ENCODE measurements around the gene ZFYVE28. TPM values are rescaled to one million over a fixed set of nuclear protein-coding genes. Genes with fewer than 3 reads are reported as not detected.
"Not testable (repeated sequence)": the region's sequence is repeated elsewhere in the genome, so short reads cannot be mapped to it uniquely, and the experiment has no call there.

The ZFYVE28 gene
- total RNA-seq, 1 donor from 2014 or later = 3.3 TPM

DNA sequence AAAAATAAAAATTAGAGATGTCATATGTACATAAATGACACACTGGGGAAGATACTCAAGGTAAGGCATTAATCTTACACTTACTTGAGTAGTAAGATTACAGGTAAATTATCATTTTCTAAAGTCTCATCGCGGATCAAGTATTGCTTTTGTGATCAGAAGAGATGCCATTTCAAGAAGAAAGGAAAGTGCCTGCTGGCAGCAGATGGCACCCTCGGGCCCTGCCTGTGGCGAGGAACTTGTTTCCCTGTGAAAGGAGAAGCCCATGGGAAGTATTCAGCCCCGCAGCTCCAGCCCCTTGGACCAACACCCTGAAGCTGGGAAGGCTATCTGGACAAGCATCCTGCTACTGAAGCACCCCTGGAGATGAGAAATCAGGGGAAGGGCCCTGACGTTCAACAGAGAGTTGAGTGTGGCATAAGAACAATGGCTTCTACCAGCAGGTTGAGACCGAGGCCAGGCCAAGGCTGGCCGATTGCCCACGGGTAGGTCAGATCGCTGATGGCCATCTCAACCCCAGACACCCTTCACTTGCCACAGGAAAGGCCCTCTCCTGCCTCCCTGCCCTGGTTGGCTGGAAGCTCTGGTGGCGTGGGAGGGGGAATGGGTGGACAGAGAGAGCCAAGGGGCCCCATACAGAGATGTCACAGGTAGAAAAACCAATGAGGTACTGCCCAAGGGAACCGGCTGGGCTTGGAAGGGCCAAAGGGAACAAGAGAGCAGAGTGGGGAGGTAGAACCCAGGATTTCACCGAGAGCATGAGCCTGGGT is 137.7 kb downstream of the ZFYVE28 start:
- Mint-ChIP-seq H3K4me3 (ENCODE audit: unreplicated experiment) (no peak overlapping the region), H3K9me3 (ENCODE audit: low read depth) (no peaks in the 10 kb centered on the region), H3K36me3 (ENCODE audit: low read depth) (no peaks in the 10 kb centered on the region), H3K27ac (ENCODE audit: unreplicated experiment) (no peak overlapping the region), H3K4me1 (ENCODE audit: low read depth) (peaks cover 5% of the 10 kb centered on the region), H3K27me3 (ENCODE audit: low read depth) (no peaks in the 10 kb centered on the region)
- TF ChIP-seq, protein P1, sequence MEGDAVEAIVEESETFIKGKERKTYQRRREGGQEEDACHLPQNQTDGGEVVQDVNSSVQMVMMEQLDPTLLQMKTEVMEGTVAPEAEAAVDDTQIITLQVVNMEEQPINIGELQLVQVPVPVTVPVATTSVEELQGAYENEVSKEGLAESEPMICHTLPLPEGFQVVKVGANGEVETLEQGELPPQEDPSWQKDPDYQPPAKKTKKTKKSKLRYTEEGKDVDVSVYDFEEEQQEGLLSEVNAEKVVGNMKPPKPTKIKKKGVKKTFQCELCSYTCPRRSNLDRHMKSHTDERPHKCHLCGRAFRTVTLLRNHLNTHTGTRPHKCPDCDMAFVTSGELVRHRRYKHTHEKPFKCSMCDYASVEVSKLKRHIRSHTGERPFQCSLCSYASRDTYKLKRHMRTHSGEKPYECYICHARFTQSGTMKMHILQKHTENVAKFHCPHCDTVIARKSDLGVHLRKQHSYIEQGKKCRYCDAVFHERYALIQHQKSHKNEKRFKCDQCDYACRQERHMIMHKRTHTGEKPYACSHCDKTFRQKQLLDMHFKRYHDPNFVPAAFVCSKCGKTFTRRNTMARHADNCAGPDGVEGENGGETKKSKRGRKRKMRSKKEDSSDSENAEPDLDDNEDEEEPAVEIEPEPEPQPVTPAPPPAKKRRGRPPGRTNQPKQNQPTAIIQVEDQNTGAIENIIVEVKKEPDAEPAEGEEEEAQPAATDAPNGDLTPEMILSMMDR (IDR thresholded peaks at IDR 0.05) = peak; percentile 58
- DNase-seq (ENCODE audit: low spot score) = no peak

DNA sequence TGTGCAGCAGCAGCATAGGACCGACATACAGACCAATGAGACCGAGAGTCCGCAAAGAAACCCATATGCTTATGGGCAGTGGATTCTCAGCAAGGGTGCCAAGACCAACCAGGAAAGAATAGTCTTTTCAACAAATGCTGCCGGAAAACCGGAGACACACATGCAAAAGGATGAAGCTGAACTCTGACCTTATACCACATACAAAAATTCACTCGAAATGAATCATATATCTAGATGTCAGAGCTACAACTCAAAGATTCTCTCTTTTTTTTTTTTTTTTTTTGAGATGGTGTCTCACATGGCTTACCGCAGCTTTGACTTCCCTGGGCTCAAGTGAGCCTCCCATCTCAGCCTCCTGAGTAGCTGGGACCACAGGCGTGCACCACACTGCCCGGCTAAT is 140.5 kb downstream of the ZFYVE28 start:
- H3K4me1 Mint-ChIP-seq (ENCODE audit: low read depth) = no peaks in the 10 kb centered on the region

DNA sequence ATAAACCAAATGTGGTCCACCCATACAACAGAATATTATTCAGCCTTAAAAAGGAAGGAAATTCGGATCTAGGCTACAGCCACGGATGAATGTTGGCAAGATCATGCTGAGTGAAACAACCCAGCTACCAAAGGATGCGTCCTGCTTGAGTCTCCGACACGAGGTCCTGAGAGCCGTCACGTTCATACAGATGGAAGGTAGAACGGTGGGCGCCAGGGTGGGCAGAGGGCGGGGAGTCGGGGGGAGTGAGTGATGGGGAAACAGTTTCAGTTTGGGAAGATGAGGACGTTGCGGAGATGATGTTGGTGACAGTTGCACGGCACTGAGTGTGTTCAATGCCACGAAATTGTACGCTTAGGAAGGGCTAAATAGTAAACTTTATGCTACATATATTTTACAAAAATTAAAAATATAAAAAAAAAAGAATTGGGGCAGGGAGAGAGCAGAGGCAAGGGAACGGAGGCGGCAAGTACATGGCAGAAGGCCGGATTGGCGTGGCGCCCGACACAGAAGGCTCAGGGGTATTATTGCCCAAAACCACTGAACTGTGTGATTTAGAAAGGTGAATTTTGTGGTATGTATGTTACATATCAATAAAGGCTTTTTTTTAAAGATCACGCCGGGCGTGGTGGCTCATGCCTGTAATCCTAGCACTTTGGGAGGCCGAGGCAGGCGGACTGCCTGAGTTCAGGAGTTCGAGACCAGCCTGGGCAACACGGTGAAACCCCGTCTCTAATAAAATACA is 141.7 kb downstream of the ZFYVE28 start:
- no peak for DNase-seq (ENCODE audit: low spot score)
- H3K4me3 Mint-ChIP-seq (ENCODE audit: unreplicated experiment) = no peak overlapping the region
- no peaks in the 10 kb centered on the region for H3K36me3 Mint-ChIP-seq (ENCODE audit: low read depth)
- no peaks in the 10 kb centered on the region for H3K4me1 Mint-ChIP-seq (ENCODE audit: low read depth)
- no peaks in the 10 kb centered on the region for H3K9me3 Mint-ChIP-seq (ENCODE audit: low read depth)
- TF ChIP-seq, protein P1 (IDR thresholded peaks at IDR 0.05) = no peak
- H3K27me3 Mint-ChIP-seq (ENCODE audit: low read depth) = peaks cover 3% of the 10 kb centered on the region
- no peak overlapping the region for H3K27ac Mint-ChIP-seq (ENCODE audit: unreplicated experiment)

More for the DNA sequence above, 140.5 kb downstream of the ZFYVE28 start:
- Mint-ChIP-seq H3K4me3 (ENCODE audit: unreplicated experiment) (no peak overlapping the region), H3K27ac (ENCODE audit: unreplicated experiment) (no peak overlapping the region), H3K27me3 (ENCODE audit: low read depth) (peaks cover 2% of the 10 kb centered on the region), H3K36me3 (ENCODE audit: low read depth) (no peaks in the 10 kb centered on the region), H3K9me3 (ENCODE audit: low read depth) (no peaks in the 10 kb centered on the region)
- TF ChIP-seq, protein P1 (IDR thresholded peaks at IDR 0.05) = no peak
- no peak for DNase-seq (ENCODE audit: low spot score)

DNA sequence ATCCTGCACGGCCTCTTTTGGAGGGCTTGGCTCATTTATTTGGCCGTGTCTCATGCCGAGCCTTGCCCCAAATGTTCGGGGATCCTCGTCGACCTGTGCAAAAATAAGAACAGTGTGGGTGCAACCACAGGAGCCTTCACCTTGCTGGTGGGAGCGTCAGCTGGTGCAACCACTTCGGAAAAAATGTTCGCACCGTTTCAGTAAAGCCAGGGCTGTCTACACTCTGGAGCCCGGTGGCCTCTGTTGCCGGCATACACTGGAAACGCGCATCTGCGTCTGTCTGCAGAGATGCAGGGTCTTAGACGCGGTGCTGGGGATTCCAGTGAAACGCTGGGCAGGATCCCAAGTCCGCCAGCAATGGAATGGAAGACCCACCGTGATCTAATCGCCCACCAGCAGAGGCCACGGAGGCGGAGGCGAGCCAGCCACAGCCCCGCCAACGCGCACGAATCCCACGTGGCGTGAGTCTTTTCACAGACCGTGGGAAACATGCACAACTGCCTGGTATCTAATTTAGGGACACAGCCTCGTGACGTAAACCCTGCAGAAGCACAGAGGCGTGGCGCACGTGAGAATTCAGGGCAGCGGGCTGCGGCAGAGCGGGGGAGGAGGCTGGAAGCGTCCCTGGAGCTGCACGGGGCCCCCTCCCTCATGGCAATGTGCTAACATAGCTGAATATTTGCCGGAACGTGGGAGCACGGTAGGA is 142.7 kb downstream of the ZFYVE28 start:
- H3K4me3 Mint-ChIP-seq (ENCODE audit: unreplicated experiment) = no peak overlapping the region
- peaks cover 3% of the 10 kb centered on the region for H3K27me3 Mint-ChIP-seq (ENCODE audit: low read depth)
- H3K36me3 Mint-ChIP-seq (ENCODE audit: low read depth) = no peaks in the 10 kb centered on the region
- H3K9me3 Mint-ChIP-seq (ENCODE audit: low read depth) = no peaks in the 10 kb centered on the region
- no peaks in the 10 kb centered on the region for H3K4me1 Mint-ChIP-seq (ENCODE audit: low read depth)
- TF ChIP-seq, protein P1 (IDR thresholded peaks at IDR 0.05) = no peak
- no peak for DNase-seq (ENCODE audit: low spot score)
- H3K27ac Mint-ChIP-seq (ENCODE audit: unreplicated experiment) = no peak overlapping the region

DNA sequence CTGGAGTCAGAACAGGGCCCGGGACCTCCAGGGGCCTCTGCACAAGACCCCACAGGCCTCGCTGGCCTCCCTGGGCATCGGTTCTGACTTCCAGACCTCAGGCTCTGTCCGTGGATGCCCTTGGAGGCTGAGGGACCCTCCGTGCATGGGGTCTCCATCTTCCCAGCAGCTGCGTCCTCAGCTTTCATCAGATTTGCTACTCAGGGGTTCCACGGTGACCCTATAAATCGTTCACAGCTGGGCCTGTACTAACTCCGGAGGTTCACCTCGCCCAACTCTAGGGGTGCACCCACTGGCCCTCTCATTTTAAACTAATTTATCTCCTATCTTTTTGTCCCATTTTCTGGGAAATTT is 143.4 kb downstream of the ZFYVE28 start:
- H3K36me3 Mint-ChIP-seq (ENCODE audit: low read depth); H3K9me3 Mint-ChIP-seq (ENCODE audit: low read depth); H3K4me1 Mint-ChIP-seq (ENCODE audit: low read depth); H3K27ac Mint-ChIP-seq (ENCODE audit: unreplicated experiment); H3K4me3 Mint-ChIP-seq (ENCODE audit: unreplicated experiment); H3K27me3 Mint-ChIP-seq (ENCODE audit: low read depth): not testable (repeated sequence)
- peak; percentile 28 for DNase-seq (ENCODE audit: low spot score)
